ENCODE results near the gene TAP2. TPM values are rescaled to one million over a fixed set of nuclear protein-coding genes. Genes with fewer than 3 reads are reported as not detected.

TAP2 gene
- total and polyA plus RNA-seq, 8 donors, result 5.0 to 23.1 (median 12.2) TPM

GRCh38 chr6:32818867-32819266 is 19.7 kb downstream of the TAP2 start:
- 45 to 65% methylated on average over 2 of the region's 2 CpGs for WGBS, 2 donors

GRCh38 chr6:32816746-32817204 is 21.8 kb downstream of the TAP2 start, which contains the start of gene HLA-DOB:
HLA-DOB (minus strand) TSS chr6:32817002; CDS start chr6:32816951, 51 bp downstream.
- FAIRE-seq, result no peak
- 45 to 55% methylated on average over 3 of the region's 3 CpGs for WGBS, 2 donors
- Histone ChIP-seq H3K4me1 (no peaks in the 10 kb centered on the region), H3K27me3 (no peaks in the 10 kb centered on the region), H3K9me3 (no peaks in the 10 kb centered on the region), H3K36me3 (no peaks in the 10 kb centered on the region), H3K4me3 (no peak within 1 kb of the TSS), H3K27ac (no peak within 1 kb of the TSS)
- ATAC-seq, result peak in 3 of 4 donors; percentile 53 to 76 (median 59)
- TF ChIP-seq CTCF (IDR thresholded peaks at IDR 0.05), result no peak
- no peak for DNase-seq
- intact Hi-C loops (cut with DNase I), result no loop called here

More at GRCh38 chr6:32818867-32819266, 19.7 kb downstream of the TAP2 start:
- no peaks in the 10 kb centered on the region for H3K9me3 ChIP-seq
- H3K4me3 ChIP-seq, result no peak overlapping the region
- H3K27me3 ChIP-seq, result no peaks in the 10 kb centered on the region
- DNase-seq (no peak), FAIRE-seq (no peak), ATAC-seq (no peak)
- H3K36me3 ChIP-seq, result no peaks in the 10 kb centered on the region
- intact Hi-C loops (cut with DNase I), result no loop called here
- H3K4me1 ChIP-seq, result no peaks in the 10 kb centered on the region
- no peak for TF ChIP-seq CTCF (IDR thresholded peaks at IDR 0.05)
- no peak overlapping the region for H3K27ac ChIP-seq

GRCh38 chr6:32815996-32816395 is 22.5 kb downstream of the TAP2 start:
- WGBS, 2 donors, result 85 to 93% methylated on average over 2 of the region's 2 CpGs
- Histone ChIP-seq H3K4me1 (no peaks in the 10 kb centered on the region), H3K36me3 (no peaks in the 10 kb centered on the region), H3K27me3 (no peaks in the 10 kb centered on the region), H3K9me3 (no peaks in the 10 kb centered on the region), H3K4me3 (no peak overlapping the region), H3K27ac (no peak overlapping the region)
- intact Hi-C loops (cut with DNase I), result no loop called here
- FAIRE-seq (no peak), DNase-seq (no peak), ATAC-seq (no peak)
- TF ChIP-seq CTCF (IDR thresholded peaks at IDR 0.05), result no peak

- TF ChIP-seq CTCF (IDR thresholded peaks at IDR 0.05), result no peak
- FAIRE-seq, result no peak
- H3K4me3 ChIP-seq, result no peak overlapping the region
- H3K4me1 ChIP-seq, result no peaks in the 10 kb centered on the region
- ATAC-seq, result peak in 1 of 4 donors; percentile 27
- intact Hi-C loops (cut with DNase I), result no loop called here
- no peak for DNase-seq
- no peaks in the 10 kb centered on the region for H3K9me3 ChIP-seq
- H3K27me3 ChIP-seq, result no peaks in the 10 kb centered on the region
- WGBS, 2 donors, result 74 to 76% methylated on average over 5 of the region's 5 CpGs
- no peak overlapping the region for H3K27ac ChIP-seq
- no peaks in the 10 kb centered on the region for H3K36me3 ChIP-seq
Measured at GRCh38 chr6:32815115-32815514, 23.4 kb downstream of the TAP2 start.

- intact Hi-C loops (cut with DNase I), result no loop called here
- Histone ChIP-seq H3K36me3 (no peaks in the 10 kb centered on the region), H3K4me1 (no peaks in the 10 kb centered on the region), H3K27me3 (no peaks in the 10 kb centered on the region), H3K9me3 (no peaks in the 10 kb centered on the region), H3K4me3 (no peak overlapping the region), H3K27ac (no peak overlapping the region)
- 82 to 86% methylated on average over 2 of the region's 2 CpGs for WGBS, 2 donors
- TF ChIP-seq CTCF (IDR thresholded peaks at IDR 0.05), result no peak
- no peak for DNase-seq
- ATAC-seq, result no peak
- FAIRE-seq, result no peak
Measured at GRCh38 chr6:32814145-32814544, 24.4 kb downstream of the TAP2 start.

Measured in pancreas (tissue), 10 donors.